Panc1 (cell line): ENCODE results near the gene ENPP3. TPM values are rescaled to one million over a fixed set of nuclear protein-coding genes. Genes with fewer than 3 reads are reported as not detected.

Experiments used
- ATAC-seq: fragments of 200-7000 bp; cut with Tn5 transposase; 2 replicates; pipeline ENCODE4 v1.9.1; 2020; ENCODE audit warnings: mild to moderate bottlenecking, moderate library complexity
- BruUV-seq: library from RNA; stranded (reverse); fragments of 400-500 nt; replicated peaks from 2 replicates; lab custom pipeline; 2021; lab: Mats Ljungman, UMichigan
- CTCF ChIA-PET: fragments of 300-600 bp; sonication (Branson Sonifier 250); formaldehyde crosslinking; loops from one replicate; lab custom pipeline; 2022; ENCODE audit warnings: antibody characterized with exemption; lab: Charles Lee
- POLR2A ChIA-PET: fragments of 300-600 bp; sonication (Branson Sonifier 250); formaldehyde crosslinking; loops from one replicate; lab custom pipeline; 2022; ENCODE audit warnings: antibody characterized with exemption; lab: Charles Lee
- DNase-seq: peaks from one replicate; pipeline ENCODE4 v3.0.0-alpha.2; 2010; ENCODE audit warnings: low read depth, low spot score
- H3K27ac ChIP-seq: 2 replicates; pipeline ENCODE4 v1.5.1; 2011; ENCODE audit warnings: mild to moderate bottlenecking, low read length, inconsistent platforms
- H3K27me3 ChIP-seq: fragments of 200-500 bp; sonication (Bioruptor generic); 2 replicates; pipeline ENCODE4 v1.6.0; 2014; ENCODE audit warnings: low read length, inconsistent platforms; ENCODE audit not compliant: control insufficient read depth, insufficient read depth
- H3K36me3 ChIP-seq: fragments of 200-500 bp; sonication (Bioruptor generic); 2 replicates; pipeline ENCODE4 v1.5.1; 2014; ENCODE audit warnings: inconsistent platforms, mild to moderate bottlenecking, low read length, moderate library complexity; ENCODE audit not compliant: control insufficient read depth, insufficient read depth
- H3K4me1 ChIP-seq: 2 replicates; pipeline ENCODE4 v1.5.1; 2011; ENCODE audit warnings: inconsistent platforms, mild to moderate bottlenecking, low read length, moderate library complexity; ENCODE audit not compliant: control insufficient read depth, insufficient read depth
- H3K4me3 ChIP-seq, 2 experiments: 2 replicates each; pipeline ENCODE4 v1.5.1; 2011 to 2012; ENCODE audit warnings: low read depth in 2 of 2, low read length in 2 of 2, mild to moderate bottlenecking in 2 of 2, inconsistent platforms in 1 of 2, moderate library complexity in 1 of 2
- H3K9me3 ChIP-seq: fragments of 200-500 bp; sonication (Bioruptor generic); 2 replicates; pipeline ENCODE4 v1.5.1; 2014; ENCODE audit warnings: low read depth, mild to moderate bottlenecking, inconsistent platforms, low read length, moderate library complexity; ENCODE audit not compliant: control insufficient read depth, insufficient read depth
- CTCF ChIP-seq: fragments of 450-650 bp; IDR thresholded peaks from 2 replicates; pipeline ENCODE4 v1.5.1; 2017; ENCODE audit warnings: mild to moderate bottlenecking
- POLR2AphosphoS5 ChIP-seq: IDR thresholded peaks from 2 replicates; pipeline ENCODE4 v1.6.1; 2012; ENCODE audit warnings: mild to moderate bottlenecking, low read depth, low read length, moderate library complexity
- REST ChIP-seq, 2 experiments: IDR thresholded peaks; 2 replicates each; pipeline ENCODE4 v1.6.1; 2011 to 2012; ENCODE audit warnings: low read depth in 2 of 2, control low read depth in 1 of 2, low read length in 1 of 2, mild to moderate bottlenecking in 1 of 2, moderate library complexity in 1 of 2; ENCODE audit not compliant: insufficient read depth in 1 of 2
- SIN3A ChIP-seq: IDR thresholded peaks from 2 replicates; pipeline ENCODE4 v1.6.1; 2012; ENCODE audit warnings: low read depth, mild to moderate bottlenecking, low read length, moderate library complexity, borderline replicate concordance; ENCODE audit not compliant: insufficient read depth
- TCF7L2 ChIP-seq: IDR thresholded peaks from 2 replicates; pipeline ENCODE4 v1.6.1; 2011; ENCODE audit warnings: mild to moderate bottlenecking, low read depth, low read length, inconsistent platforms
- in situ Hi-C: cut with HindIII; loops from 2 replicates; pipeline ENCODE4 v1.10.0; 2016; ENCODE audit warnings: low sequenced_read_pairs, low pct_unique_long_range_greater_than_20kb
- intact Hi-C: fragments of 100-400 bp; cut with micrococcal nuclease; formaldehyde crosslinking; loops from one replicate; pipeline ENCODE4 v1.10.0; 2022; ENCODE audit not compliant: unreplicated experiment
- total RNA-seq: library from RNA; stranded (reverse); gene quantifications from one replicate; pipeline ENCODE4 v1.2.1, GENCODE V29; 2021; ENCODE audit not compliant: unreplicated experiment

The ENPP3 gene
- total RNA-seq, 1 experiment from 2014 or later = not detected

DNA sequence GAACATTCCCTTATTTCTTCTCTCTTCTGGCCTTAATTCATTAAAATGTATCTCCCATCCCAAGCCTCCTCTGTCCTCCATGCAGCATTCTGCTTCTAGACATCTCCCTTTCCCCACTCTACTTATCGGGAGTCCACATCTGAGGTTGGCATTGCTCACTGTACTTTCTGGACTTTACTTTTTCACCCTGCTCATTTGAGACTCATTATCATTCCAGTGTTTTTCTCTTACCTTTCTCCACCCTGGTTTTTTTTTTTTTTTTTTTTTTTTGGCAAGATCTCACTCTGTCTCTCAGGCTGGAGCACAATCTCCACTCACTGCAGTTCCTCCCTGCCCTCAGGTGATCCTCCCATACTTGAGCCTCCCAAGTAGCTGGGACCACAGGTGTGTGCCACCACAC, 4.5 kb downstream of the ENPP3 start:
- intact Hi-C loops = no loop called here
- DNase-seq = no peak
- Histone ChIP-seq H3K27me3 (no peaks in the 10 kb centered on the region; the same call in none of the 2 replicates), H3K4me3 (no peak overlapping the region), H3K36me3 (no peaks in the 10 kb centered on the region), H3K27ac (no peak overlapping the region), H3K4me1 (no peaks in the 10 kb centered on the region), H3K9me3 (no peaks in the 10 kb centered on the region)
- ATAC-seq = no peak
- no TSS peak for BruUV-seq
- ChIA-PET POLR2A (no interaction called here), CTCF (no interaction called here)
- TF ChIP-seq REST (IDR thresholded peaks at IDR 0.05; ENCODE audit: insufficient read depth in 1 of 2, low read depth in 2 of 2, low read length in 1 of 2) (no peak), CTCF (no peak), TCF7L2 (no peak), SIN3A (no peak), POLR2AphosphoS5 (no peak)
- in situ Hi-C loops = no loop called here

DNA sequence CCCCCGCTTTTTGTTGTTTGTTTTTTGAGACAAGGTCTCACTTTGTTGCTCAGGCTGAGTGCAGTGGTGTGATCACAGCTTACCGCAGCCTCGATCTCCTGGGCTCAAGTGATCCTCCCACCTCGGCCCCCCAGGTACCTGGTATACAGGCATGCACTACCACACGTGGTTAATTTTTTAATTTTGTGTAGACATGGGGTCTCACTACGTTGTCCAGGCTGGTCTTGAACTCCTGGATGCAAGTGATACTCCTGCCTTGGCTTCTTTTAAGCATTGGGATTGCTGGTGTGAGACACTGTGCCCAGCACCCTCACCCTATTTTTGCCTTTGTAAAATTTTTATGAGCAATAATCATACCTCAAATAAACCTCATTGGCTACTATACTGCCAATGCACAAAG, 5.5 kb downstream of the ENPP3 start:
- in situ Hi-C loops (no loop called here), intact Hi-C loops (no loop called here)
- Histone ChIP-seq H3K4me1 (no peaks in the 10 kb centered on the region), H3K4me3 (no peak overlapping the region), H3K9me3 (no peaks in the 10 kb centered on the region), H3K27ac (no peak overlapping the region), H3K27me3 (no peaks in the 10 kb centered on the region; the same call in 1 of the 2 replicates), H3K36me3 (no peaks in the 10 kb centered on the region)
- DNase-seq (no peak), ATAC-seq (no peak)
- no TSS peak for BruUV-seq
- CTCF ChIA-PET = no interaction called here
- TF ChIP-seq TCF7L2 (no peak), POLR2AphosphoS5 (no peak), SIN3A (no peak), CTCF (no peak), REST (IDR thresholded peaks at IDR 0.05; ENCODE audit: insufficient read depth in 1 of 2, low read depth in 2 of 2, low read length in 1 of 2) (no peak)
- POLR2A ChIA-PET = no interaction called here
